IMR-90 (cell line): ENCODE measurements around the gene PHACTR3. TPM values are rescaled to one million over a fixed set of nuclear protein-coding genes. Genes with fewer than 3 reads are reported as not detected.

ENCODE experiments used
- ATAC-seq: fragments of 200-7000 bp; cut with Tn5 transposase; 2 replicates; pipeline ENCODE4 v1.9.1; 2020; ENCODE audit warnings: low read depth, mild to moderate bottlenecking, moderate library complexity
- BruUV-seq: library from RNA; stranded (reverse); fragments of 400-500 nt; replicated peaks from 2 replicates; lab custom pipeline; 2021; lab: Mats Ljungman, UMichigan
- CTCF ChIA-PET: fragments of 300-600 bp; formaldehyde crosslinking; extraction: SDS; loops from one replicate; lab custom pipeline; 2021; ENCODE audit warnings: antibody characterized with exemption; lab: Yijun Ruan, JAX
- POLR2A ChIA-PET: fragments of 300-600 bp; sonication (Branson Sonifier 250); formaldehyde crosslinking; loops from one replicate; lab custom pipeline; 2022; ENCODE audit warnings: antibody characterized with exemption; ENCODE audit not compliant: unreplicated experiment; lab: Charles Lee
- DNase-seq: peaks from one replicate; pipeline ENCODE4 v3.0.0; 2013
- H2AFZ ChIP-seq: replicated peaks from 2 replicates; pipeline ENCODE3; 2013; ENCODE audit warnings: low read length, mild to moderate bottlenecking; ENCODE audit not compliant: poor library complexity
- H2AK5ac ChIP-seq: 2 replicates; pipeline ENCODE4 v1.6.1; 2013; ENCODE audit warnings: low read depth, low read length, inconsistent platforms
- H2AK9ac ChIP-seq: replicated peaks from 2 replicates; pipeline ENCODE3; 2013; ENCODE audit warnings: mild to moderate bottlenecking, low read depth, low read length, moderate library complexity; ENCODE audit not compliant: poor library complexity
- H2BK120ac ChIP-seq: 2 replicates; pipeline ENCODE4 v1.6.1; 2013; ENCODE audit warnings: low read depth, low read length, inconsistent platforms
- H2BK15ac ChIP-seq: 3 replicates; pipeline ENCODE4 v1.6.1; 2013; ENCODE audit warnings: low read depth, low read length, inconsistent platforms
- H2BK20ac ChIP-seq: 2 replicates; pipeline ENCODE4 v1.6.1; 2013; ENCODE audit warnings: low read depth, mild to moderate bottlenecking, inconsistent platforms, low read length, moderate library complexity
- H2BK5ac ChIP-seq: 2 replicates; pipeline ENCODE4 v1.6.1; 2013; ENCODE audit warnings: mild to moderate bottlenecking, low read depth, low read length, inconsistent platforms; ENCODE audit not compliant: poor library complexity, severe bottlenecking
- H3K14ac ChIP-seq: replicated peaks from 2 replicates; pipeline ENCODE4 v1.6.1; 2013; ENCODE audit warnings: low read depth, low read length, inconsistent platforms
- H3K18ac ChIP-seq: 2 replicates; pipeline ENCODE4 v1.6.1; 2013; ENCODE audit warnings: low read depth, low read length, control low read depth
- H3K23ac ChIP-seq: 2 replicates; pipeline ENCODE4 v1.6.1; 2013; ENCODE audit warnings: low read depth, low read length, inconsistent platforms
- H3K27ac ChIP-seq: 2 replicates; pipeline ENCODE4 v1.5.1; 2013; ENCODE audit warnings: mild to moderate bottlenecking, control low read depth, low read length; ENCODE audit not compliant: insufficient read depth
- H3K27me3 ChIP-seq: 2 replicates; pipeline ENCODE4 v1.6.1; 2013; ENCODE audit warnings: low read length; ENCODE audit not compliant: control insufficient read depth, insufficient read depth
- H3K36me3 ChIP-seq: 2 replicates; pipeline ENCODE4 v1.6.1; 2013; ENCODE audit warnings: low read length, mixed read lengths; ENCODE audit not compliant: control insufficient read depth, insufficient read depth
- H3K4ac ChIP-seq: 2 replicates; pipeline ENCODE4 v1.6.1; 2013; ENCODE audit warnings: low read depth, low read length, inconsistent platforms
- H3K4me1 ChIP-seq: 2 replicates; pipeline ENCODE4 v1.6.1; 2013; ENCODE audit warnings: low read length, mixed read lengths; ENCODE audit not compliant: control insufficient read depth, insufficient read depth
- H3K4me2 ChIP-seq: 2 replicates; pipeline ENCODE4 v1.6.1; 2013; ENCODE audit warnings: low read depth, mild to moderate bottlenecking, control low read depth, low read length, moderate library complexity
- H3K4me3 ChIP-seq: 2 replicates; pipeline ENCODE4 v1.5.1; 2013; ENCODE audit warnings: low read depth, mild to moderate bottlenecking, control low read depth, low read length, moderate library complexity; ENCODE audit not compliant: insufficient read depth
- H3K56ac ChIP-seq: 2 replicates; pipeline ENCODE4 v1.6.1; 2013; ENCODE audit warnings: low read length, inconsistent platforms; ENCODE audit not compliant: insufficient read depth; ENCODE audit errors: extremely low read depth
- H3K79me1 ChIP-seq, 2 experiments: 2 replicates each; pipeline ENCODE4 v1.6.1; 2013; ENCODE audit warnings: low read length in 2 of 2, inconsistent platforms in 1 of 2, low read depth in 1 of 2
- H3K9ac ChIP-seq: 2 replicates; pipeline ENCODE4 v1.6.1; 2013; ENCODE audit warnings: low read depth, low read length, control low read depth
- H3K9me1 ChIP-seq: 2 replicates; pipeline ENCODE4 v1.6.1; 2013; ENCODE audit warnings: low read length, inconsistent platforms; ENCODE audit not compliant: insufficient read depth
- H3K9me3 ChIP-seq: 2 replicates; pipeline ENCODE4 v1.6.1; 2013; ENCODE audit warnings: low read length; ENCODE audit not compliant: control insufficient read depth, insufficient read depth
- H4K20me1 ChIP-seq: 2 replicates; pipeline ENCODE4 v1.6.1; 2013; ENCODE audit warnings: low read length, inconsistent platforms; ENCODE audit not compliant: insufficient read depth
- H4K5ac ChIP-seq: 2 replicates; pipeline ENCODE4 v1.6.1; 2013; ENCODE audit warnings: mild to moderate bottlenecking, low read depth, low read length, control low read depth
- H4K8ac ChIP-seq, 2 experiments: 2 replicates each; pipeline ENCODE4 v1.6.1; 2013; ENCODE audit warnings: low read depth in 2 of 2, low read length in 2 of 2, control low read depth in 1 of 2, inconsistent platforms in 1 of 2
- H4K91ac ChIP-seq: 2 replicates; pipeline ENCODE4 v1.6.1; 2013; ENCODE audit warnings: low read depth, low read length, inconsistent platforms; ENCODE audit not compliant: insufficient read depth
- MAFK ChIP-seq: IDR thresholded peaks from 2 replicates; pipeline ENCODE4 v1.6.1; 2012; ENCODE audit warnings: low read depth, low read length, improper control_type of control experiment
- POLR2A ChIP-seq: IDR thresholded peaks from 2 replicates; pipeline ENCODE4 v1.6.1; 2012; ENCODE audit warnings: mild to moderate bottlenecking, low read depth, low read length
- RFX5 ChIP-seq: IDR thresholded peaks from 2 replicates; pipeline ENCODE4 v1.8.0; 2012; ENCODE audit warnings: low read depth, mild to moderate bottlenecking, low read length, moderate library complexity
- WGBS, 2 experiments: methylation state at CpG; one replicate each; pipeline versions ENCODE4 v1.1.5 to v1.1.7; 2013; ENCODE audit warnings: missing lambda C conversion rate in 2 of 2; ENCODE audit not compliant: insufficient read length in 1 of 2; ENCODE audit errors: extremely low coverage in 2 of 2; 5-methylcytosine and 5-hydroxymethylcytosine counted together
- dilution Hi-C: fragments of 300-500 bp; cut with HindIII; formaldehyde crosslinking; loops from one replicate; pipeline ENCODE4 v1.14.3; 2018; ENCODE audit warnings: low sequenced_read_pairs; ENCODE audit not compliant: unreplicated experiment
- in situ Hi-C: fragments of 300-500 bp; cut with MboI; formaldehyde crosslinking; loops from 3 replicates; pipeline ENCODE4 v1.14.3; 2019; ENCODE audit warnings: low sequenced_read_pairs, inconsistent platforms, mixed read lengths
- intact Hi-C: fragments of 100-400 bp; cut with micrococcal nuclease; formaldehyde crosslinking; loops from 2 replicates; pipeline ENCODE4 v1.10.0; 2022
- polyA plus RNA-seq, 3 experiments: library from polyadenylated mRNA; depleted of rRNA; stranded (reverse); fragments of >200 nt; gene quantifications; 2 replicates each; pipeline ENCODE4 v1.2.3, GENCODE V29; 2012; ENCODE audit warnings: low replicate concordance in 1 of 3
- total RNA-seq: library from RNA; depleted of rRNA; stranded (reverse); fragments of >200 nt; gene quantifications from 2 replicates; pipeline ENCODE4 v1.2.3, GENCODE V29; 2012
- TF ChIP-seq, protein P1 (sequence below): fragments of 150-350 bp; IDR thresholded peaks from 2 replicates; pipeline ENCODE4 v1.6.1; 2017; ENCODE audit warnings: mild to moderate bottlenecking, antibody characterized with exemption, low read length, low read depth

Gene PHACTR3
- total and polyA plus RNA-seq, 2 of the 4 experiments (the other 2 are of a cell fraction): not detected

DNA sequence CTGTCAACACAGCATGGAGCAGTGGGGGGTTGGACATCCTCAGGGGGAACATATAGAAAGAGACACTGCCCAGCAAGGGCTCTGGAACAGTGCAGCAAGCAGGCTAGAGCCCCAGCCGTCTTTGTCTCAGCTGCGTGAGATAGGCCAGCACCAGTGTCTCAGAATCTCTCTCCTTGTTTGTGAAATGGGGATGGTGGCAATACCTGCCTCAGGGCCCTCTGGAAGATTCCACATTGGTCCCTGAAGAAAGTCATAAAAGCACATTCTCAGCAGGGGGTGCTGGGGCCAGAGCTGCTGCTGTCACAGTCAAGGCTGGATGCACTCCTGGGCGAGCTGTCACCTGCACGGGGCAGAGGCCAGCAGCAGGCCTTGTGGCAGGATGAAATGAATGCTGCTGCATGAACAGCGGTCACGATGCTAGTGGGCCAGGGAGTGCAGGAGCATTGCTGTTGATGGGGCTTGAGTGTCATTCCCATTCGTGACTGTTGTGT, 207.4 kb downstream of the PHACTR3 start:
- H3K27ac ChIP-seq: no peak overlapping the region
- H2AK5ac ChIP-seq: no peak overlapping the region
- 55% methylated on average over 2 of the region's 7 CpGs; no CpG with 5 or more reads in 1 of the 2 experiments for WGBS, 2 experiments
- H3K79me1 ChIP-seq: no peaks in the 10 kb centered on the region
- BruUV-seq: no TSS peak
- no peaks in the 10 kb centered on the region for H3K4me1 ChIP-seq
- H2AK9ac ChIP-seq: no peak overlapping the region
- dilution Hi-C loops (no loop called here), intact Hi-C loops (no loop called here), in situ Hi-C loops (no loop called here)
- no peaks in the 10 kb centered on the region for H3K27me3 ChIP-seq
- H3K23ac ChIP-seq: no peak overlapping the region
- H3K9me1 ChIP-seq: no peaks in the 10 kb centered on the region
- POLR2A ChIA-PET: no interaction called here
- ATAC-seq: no peak
- no peak overlapping the region for H3K4me2 ChIP-seq
- no peak overlapping the region for H4K8ac ChIP-seq
- H3K4ac ChIP-seq: no peak overlapping the region
- no peak overlapping the region for H3K14ac ChIP-seq
- no peak overlapping the region for H2BK15ac ChIP-seq
- CTCF ChIA-PET: no interaction called here
- H2BK120ac ChIP-seq: no peak overlapping the region
- no peak overlapping the region for H2BK5ac ChIP-seq
- no peak overlapping the region for H2BK20ac ChIP-seq
- DNase-seq: no peak
- no peak overlapping the region for H3K9ac ChIP-seq
- H3K4me3 ChIP-seq: no peak overlapping the region
- no peak overlapping the region for H4K91ac ChIP-seq
- H3K9me3 ChIP-seq: peaks cover 2% of the 10 kb centered on the region; the same call in 1 of the 2 replicates
- no peak overlapping the region for H2AFZ ChIP-seq
- H3K56ac ChIP-seq: no peak overlapping the region
- H4K5ac ChIP-seq: no peak overlapping the region
- TF ChIP-seq POLR2A (no peak), RFX5 (no peak), MAFK (no peak)
- TF ChIP-seq, protein P1, sequence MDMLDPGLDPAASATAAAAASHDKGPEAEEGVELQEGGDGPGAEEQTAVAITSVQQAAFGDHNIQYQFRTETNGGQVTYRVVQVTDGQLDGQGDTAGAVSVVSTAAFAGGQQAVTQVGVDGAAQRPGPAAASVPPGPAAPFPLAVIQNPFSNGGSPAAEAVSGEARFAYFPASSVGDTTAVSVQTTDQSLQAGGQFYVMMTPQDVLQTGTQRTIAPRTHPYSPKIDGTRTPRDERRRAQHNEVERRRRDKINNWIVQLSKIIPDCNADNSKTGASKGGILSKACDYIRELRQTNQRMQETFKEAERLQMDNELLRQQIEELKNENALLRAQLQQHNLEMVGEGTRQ: no peak
- H3K36me3 ChIP-seq: no peaks in the 10 kb centered on the region
- no peaks in the 10 kb centered on the region for H4K20me1 ChIP-seq
- H3K18ac ChIP-seq: no peak overlapping the region
